Activated CD8-positive, alpha-beta T cell treated with anti-CD3 and anti-CD28 coated beads, Interleukin-2, amount 10 ng/mL, durations not matched to agents 7 days and 5 days (primary cell): ENCODE measurements around the gene JAGN1. TPM values are rescaled to one million over a fixed set of nuclear protein-coding genes. Genes with fewer than 3 reads are reported as not detected.
"Not testable (repeated sequence)": the region's sequence is repeated elsewhere in the genome, so short reads cannot be mapped to it uniquely, and the experiment has no call there.

Experiments used
- ATAC-seq: fragments of 150-1000 bp; cut with Tn5 transposase; one replicate; pipeline ENCODE4 v1.10.0; 2021; ENCODE audit warnings: moderate library complexity
- CTCF ChIA-PET: fragments of 350-600 bp; sonication (Branson Sonifier 250); formaldehyde crosslinking; loops from one replicate; lab custom pipeline; 2021; ENCODE audit warnings: antibody characterized with exemption; lab: Charles Lee
- POLR2A ChIA-PET: fragments of 350-600 bp; sonication (Branson Sonifier 250); formaldehyde crosslinking; loops from one replicate; lab custom pipeline; 2021; ENCODE audit warnings: antibody characterized with exemption; lab: Charles Lee
- DNase-seq: peaks from one replicate; pipeline ENCODE4 v3.0.0-alpha.2; 2020
- H3K27ac Mint-ChIP-seq: one replicate; pipeline ENCODE4 v1.8.0; 2021; ENCODE audit warnings: mild to moderate bottlenecking, mixed read lengths
- H3K27me3 Mint-ChIP-seq: one replicate; pipeline ENCODE4 v1.8.0; 2021; ENCODE audit warnings: low read depth, mixed read lengths
- H3K36me3 Mint-ChIP-seq: one replicate; pipeline ENCODE4 v1.8.0; 2021; ENCODE audit warnings: low read depth, mixed read lengths
- H3K4me1 Mint-ChIP-seq: one replicate; pipeline ENCODE4 v1.8.0; 2021; ENCODE audit warnings: low read depth, mixed read lengths
- H3K4me3 Mint-ChIP-seq: one replicate; pipeline ENCODE4 v1.8.0; 2021; ENCODE audit warnings: mild to moderate bottlenecking, mixed read lengths
- H3K9me3 Mint-ChIP-seq: one replicate; pipeline ENCODE4 v1.8.0; 2022; ENCODE audit warnings: mixed read lengths; ENCODE audit not compliant: insufficient read depth
- total RNA-seq, 2 experiments: library from RNA; stranded (reverse); gene quantifications; one replicate each; pipeline ENCODE4 v1.2.3, GENCODE V29; 2021

The JAGN1 gene
- total RNA-seq, 2 experiments from 2014 or later = 30.2 to 31.0 TPM

GRCh38 chr3:9854291-9854940, 36.0 kb upstream of the JAGN1 start:
- DNase-seq, H3K27me3 Mint-ChIP-seq, POLR2A ChIA-PET, H3K9me3 Mint-ChIP-seq, H3K4me1 Mint-ChIP-seq, H3K4me3 Mint-ChIP-seq, H3K36me3 Mint-ChIP-seq, ATAC-seq, H3K27ac Mint-ChIP-seq: not testable (repeated sequence)
- CTCF ChIA-PET = interaction anchor here (0.9 kb wide), 1 partner anchor 9 kb away, joined by 3 read pairs; no protein-coding TSS in a partner anchor

DNA sequence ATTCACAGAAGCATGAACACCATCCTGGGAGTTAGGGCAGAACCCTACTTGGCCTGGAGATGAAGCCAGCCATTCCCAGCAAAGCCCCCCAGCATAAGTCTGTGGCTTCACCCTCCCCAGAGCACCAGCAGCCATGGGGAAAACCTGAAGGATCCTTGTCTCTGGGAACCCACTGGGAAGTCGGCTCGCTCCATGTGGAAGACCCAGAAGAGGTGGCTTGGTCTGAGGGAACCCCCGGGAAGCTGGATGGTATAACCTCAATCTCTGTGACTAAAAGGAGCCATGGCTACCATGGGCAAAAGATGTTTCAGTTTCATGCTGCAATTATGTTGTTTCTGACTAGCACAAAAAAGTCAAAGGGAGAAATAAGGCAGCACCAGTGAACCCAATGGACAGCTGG, 34.8 kb upstream of the JAGN1 start:
- DNase-seq (no peak), ATAC-seq (no peak)
- Mint-ChIP-seq H3K4me1 (peaks cover 6% of the 10 kb centered on the region), H3K27me3 (peaks cover 9% of the 10 kb centered on the region), H3K27ac (no peak overlapping the region), H3K9me3 (no peaks in the 10 kb centered on the region), H3K36me3 (no peaks in the 10 kb centered on the region), H3K4me3 (no peak overlapping the region)
- CTCF ChIA-PET = no interaction called here
- POLR2A ChIA-PET = interaction anchor here (0.6 kb wide), 1 partner anchor 34 kb away, joined by 3 read pairs; no protein-coding TSS in a partner anchor

DNA sequence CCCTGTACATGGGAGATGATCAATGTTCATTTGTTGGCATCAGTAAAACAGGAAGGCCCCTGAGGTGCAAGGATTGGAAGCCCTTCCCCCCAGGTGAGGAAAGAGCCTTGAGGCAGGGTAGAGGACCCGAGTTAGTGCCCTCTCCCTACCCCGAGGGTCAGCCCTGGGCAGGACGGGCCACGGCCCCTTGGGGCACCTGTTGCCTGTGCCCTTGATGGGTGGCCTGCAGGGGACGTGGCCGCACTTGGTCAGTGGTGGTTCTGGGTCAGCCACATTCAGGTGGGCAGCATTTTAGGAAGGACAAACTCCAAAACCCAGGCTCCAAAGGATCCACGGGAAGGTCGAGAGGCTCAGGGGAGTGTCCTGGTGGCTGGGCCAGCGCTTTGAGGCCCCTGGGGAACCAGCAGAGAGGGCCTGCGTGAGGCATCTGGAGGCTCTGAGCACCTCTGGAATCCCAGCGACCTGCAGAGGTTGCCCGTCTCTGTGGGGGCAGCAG, 30.8 kb upstream of the JAGN1 start:
- no peaks in the 10 kb centered on the region for H3K36me3 Mint-ChIP-seq
- H3K4me1 Mint-ChIP-seq = peaks cover 4% of the 10 kb centered on the region
- no peak for ATAC-seq
- CTCF ChIA-PET = no interaction called here
- POLR2A ChIA-PET = no interaction called here
- H3K9me3 Mint-ChIP-seq = no peaks in the 10 kb centered on the region
- H3K27me3 Mint-ChIP-seq = peaks cover 8% of the 10 kb centered on the region
- no peak overlapping the region for H3K4me3 Mint-ChIP-seq
- no peak overlapping the region for H3K27ac Mint-ChIP-seq
- no peak for DNase-seq

GRCh38 chr3:9861201-9861600, 29.2 kb upstream of the JAGN1 start:
- Mint-ChIP-seq H3K9me3 (no peaks in the 10 kb centered on the region), H3K27me3 (peaks cover 7% of the 10 kb centered on the region), H3K27ac (no peak overlapping the region), H3K36me3 (no peaks in the 10 kb centered on the region), H3K4me3 (no peak overlapping the region), H3K4me1 (peaks cover 4% of the 10 kb centered on the region)
- ChIA-PET POLR2A (no interaction called here), CTCF (interaction anchor here (1.4 kb wide), 1 partner anchor 72 kb away, joined by 3 read pairs; no protein-coding TSS in a partner anchor)
- DNase-seq = no peak
- no peak for ATAC-seq

DNA sequence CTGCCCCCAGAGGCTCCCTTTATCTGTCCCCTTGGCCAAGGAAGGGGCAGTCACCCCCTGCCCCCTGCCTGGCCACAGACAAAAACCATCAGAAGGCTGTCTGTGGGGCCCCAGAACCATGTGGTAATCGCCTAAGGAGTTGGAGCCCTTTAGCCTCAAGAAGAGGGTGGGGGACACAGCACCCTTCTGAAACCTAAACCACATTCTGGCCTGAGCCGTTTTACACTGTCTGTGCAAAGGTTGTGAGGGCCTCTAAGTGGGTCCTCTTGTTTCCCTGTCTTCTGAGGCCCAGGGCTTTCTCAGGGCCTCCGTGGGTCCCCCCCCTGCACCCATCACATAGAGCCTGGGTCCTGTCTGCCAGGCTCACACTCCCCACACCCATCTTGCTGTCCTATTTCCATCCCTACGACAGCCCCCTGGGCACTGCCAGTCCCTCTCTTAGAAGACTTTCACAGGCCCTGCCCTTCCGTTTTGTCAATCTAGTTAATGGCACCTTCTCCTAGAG, 28.7 kb upstream of the JAGN1 start:
- DNase-seq (no peak), ATAC-seq (no peak)
- Mint-ChIP-seq H3K4me3 (no peak overlapping the region), H3K9me3 (no peaks in the 10 kb centered on the region), H3K36me3 (no peaks in the 10 kb centered on the region), H3K27ac (no peak overlapping the region), H3K27me3 (peaks cover 7% of the 10 kb centered on the region), H3K4me1 (peaks cover 4% of the 10 kb centered on the region)
- CTCF ChIA-PET = interaction anchor here (1.4 kb wide), 1 partner anchor 71 kb away, joined by 3 read pairs; no protein-coding TSS in a partner anchor
- POLR2A ChIA-PET = no interaction called here

- Mint-ChIP-seq H3K27ac (no peak overlapping the region), H3K4me1 (peaks cover 4% of the 10 kb centered on the region), H3K4me3 (no peak overlapping the region), H3K9me3 (no peaks in the 10 kb centered on the region), H3K27me3 (peaks cover 7% of the 10 kb centered on the region), H3K36me3 (no peaks in the 10 kb centered on the region)
- POLR2A ChIA-PET = no interaction called here
- ATAC-seq (peak; percentile 87), DNase-seq (peak; percentile 38)
- CTCF ChIA-PET = no interaction called here
These were observed 27.9 kb upstream of the JAGN1 start for GRCh38 chr3:9862391-9863057.

DNA sequence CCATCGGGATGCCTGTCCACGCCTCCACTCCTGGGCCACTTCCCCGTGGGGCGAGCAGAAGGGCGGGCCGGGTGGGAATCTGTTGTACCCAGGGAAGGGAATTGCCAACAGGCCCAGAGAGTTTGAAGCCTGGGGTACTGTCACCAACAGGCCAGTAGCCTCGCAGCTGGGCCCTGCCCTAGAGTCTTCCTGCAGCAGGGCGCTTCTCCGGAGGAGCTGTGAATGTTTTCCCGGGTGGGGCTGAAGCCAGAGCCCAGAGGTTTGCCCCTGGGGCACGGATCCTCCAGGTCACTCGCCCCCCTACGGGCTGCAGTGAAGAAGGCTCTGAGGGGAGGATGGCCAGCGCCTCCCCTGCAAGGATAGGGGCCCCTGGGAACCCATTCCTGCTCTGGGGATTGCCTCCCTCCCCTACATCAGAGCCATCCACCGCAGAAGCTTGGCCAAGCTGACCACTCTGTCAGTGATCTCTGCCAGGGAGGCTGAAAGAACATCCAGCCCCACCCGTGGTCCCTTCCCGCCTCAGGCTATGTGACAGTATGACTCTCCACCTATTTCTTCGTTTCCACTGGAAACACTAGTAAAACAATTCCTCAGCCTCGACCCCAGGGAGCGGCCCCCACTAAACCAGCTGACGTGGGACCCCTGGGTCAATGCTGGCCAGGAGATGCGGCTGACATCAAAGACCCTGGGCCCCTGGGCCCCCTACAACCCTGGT, 27.2 kb upstream of the JAGN1 start:
- ATAC-seq = no peak
- peaks cover 4% of the 10 kb centered on the region for H3K4me1 Mint-ChIP-seq
- CTCF ChIA-PET = no interaction called here

DNA sequence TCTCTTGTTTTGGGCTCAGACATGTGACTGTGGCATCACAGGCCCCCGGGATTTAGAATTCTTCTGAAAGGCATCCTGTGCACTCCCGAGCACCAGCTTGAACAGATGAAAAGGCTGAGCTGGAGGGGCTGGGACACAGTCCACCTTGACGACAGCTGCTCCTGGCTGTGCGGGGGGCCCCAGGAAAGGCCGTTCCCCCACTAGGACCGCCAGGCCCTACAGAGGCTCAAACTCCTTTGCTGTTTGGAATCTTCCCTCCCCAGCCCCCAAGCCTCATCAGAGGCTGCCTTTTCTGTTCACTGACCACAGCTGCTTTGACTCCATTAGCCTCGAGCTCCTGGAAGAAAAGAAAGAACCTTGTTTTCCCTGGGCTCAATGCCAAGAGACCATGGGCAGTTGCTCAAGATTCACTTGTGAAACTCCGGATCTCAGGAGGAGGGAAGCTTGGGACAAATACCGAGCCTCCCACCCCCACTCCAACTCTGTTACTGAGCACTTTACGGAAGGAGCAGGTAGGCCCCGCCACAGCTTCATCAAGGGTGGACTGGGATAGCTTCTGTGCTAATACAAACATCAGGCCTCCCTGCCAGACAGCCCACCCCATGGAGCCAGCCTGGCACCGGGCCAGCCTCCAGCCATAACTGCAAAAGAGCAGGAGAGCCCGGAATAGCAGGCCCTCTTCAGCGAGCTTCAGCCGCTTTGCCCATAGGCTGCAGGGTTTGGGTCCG, 26.0 kb upstream of the JAGN1 start:
- peaks cover 7% of the 10 kb centered on the region for H3K27me3 Mint-ChIP-seq
- no peaks in the 10 kb centered on the region for H3K9me3 Mint-ChIP-seq
- no peak for DNase-seq
- no peak overlapping the region for H3K27ac Mint-ChIP-seq
- ATAC-seq = no peak
- H3K4me3 Mint-ChIP-seq = no peak overlapping the region
- POLR2A ChIA-PET = interaction anchor here (1.3 kb wide), 1 partner anchor 26 kb away, joined by 4 read pairs; the partner anchor contains the start of gene JAGN1
- CTCF ChIA-PET = interaction anchor here (0.6 kb wide), 1 partner anchor 89 kb away, joined by 3 read pairs; no protein-coding TSS in a partner anchor
- H3K36me3 Mint-ChIP-seq = no peaks in the 10 kb centered on the region
- H3K4me1 Mint-ChIP-seq = peaks cover 4% of the 10 kb centered on the region

More for the DNA sequence above, 27.2 kb upstream of the JAGN1 start:
- no peaks in the 10 kb centered on the region for H3K36me3 Mint-ChIP-seq
- H3K4me3 Mint-ChIP-seq = no peak overlapping the region
- no peak for DNase-seq
- POLR2A ChIA-PET = no interaction called here
- no peak overlapping the region for H3K27ac Mint-ChIP-seq
- H3K27me3 Mint-ChIP-seq = peaks cover 7% of the 10 kb centered on the region
- H3K9me3 Mint-ChIP-seq = no peaks in the 10 kb centered on the region

GRCh38 chr3:9865125-9865637, 25.2 kb upstream of the JAGN1 start:
- H3K4me1 Mint-ChIP-seq, H3K27ac Mint-ChIP-seq, H3K4me3 Mint-ChIP-seq, ATAC-seq, DNase-seq, H3K27me3 Mint-ChIP-seq, H3K9me3 Mint-ChIP-seq, H3K36me3 Mint-ChIP-seq: not testable (repeated sequence)
- CTCF ChIA-PET = interaction anchor here (0.6 kb wide), 1 partner anchor 88 kb away, joined by 3 read pairs; no protein-coding TSS in a partner anchor
- POLR2A ChIA-PET = interaction anchor here (1.3 kb wide), 1 partner anchor 25 kb away, joined by 4 read pairs; the partner anchor contains the start of gene JAGN1

- H3K4me1 Mint-ChIP-seq = peaks cover 4% of the 10 kb centered on the region
- no peaks in the 10 kb centered on the region for H3K36me3 Mint-ChIP-seq
- ATAC-seq (no peak), DNase-seq (no peak)
- no peaks in the 10 kb centered on the region for H3K9me3 Mint-ChIP-seq
- peaks cover 7% of the 10 kb centered on the region for H3K27me3 Mint-ChIP-seq
- ChIA-PET CTCF (interaction anchor here (1.1 kb wide), 1 partner anchor 80 kb away, joined by 3 read pairs; no protein-coding TSS in a partner anchor), POLR2A (no interaction called here)
- no peak overlapping the region for H3K4me3 Mint-ChIP-seq
- no peak overlapping the region for H3K27ac Mint-ChIP-seq
These were observed 23.8 kb upstream of the JAGN1 start for GRCh38 chr3:9866639-9867038.

GRCh38 chr3:9867106-9867505, 23.3 kb upstream of the JAGN1 start:
- Mint-ChIP-seq H3K4me3 (no peak overlapping the region), H3K9me3 (no peaks in the 10 kb centered on the region), H3K27ac (no peak overlapping the region), H3K27me3 (peaks cover 3% of the 10 kb centered on the region), H3K4me1 (peaks cover 3% of the 10 kb centered on the region), H3K36me3 (no peaks in the 10 kb centered on the region)
- no peak for ATAC-seq
- no peak for DNase-seq
- POLR2A ChIA-PET = no interaction called here
- CTCF ChIA-PET = no interaction called here
